GM18868 (cell line): ENCODE results near the gene MTPN.
A peak's percentile ranks its signal among the peaks of the same experiment; 100 is the strongest.

ENCODE experiments used
- ATAC-seq: cut with Tn5 transposase; IDR thresholded peaks from one replicate; pipeline ENCODE4 v1.9.1; 2021; ENCODE audit warnings: mild to moderate bottlenecking, moderate library complexity; ENCODE audit not compliant: unreplicated experiment

Gene MTPN

GRCh38 chr7:135977007-135977741 is at the start of gene MTPN:
TSS of gene MTPN (minus strand) at chr7:135977359. CDS start at chr7:135977100, 259 bp downstream.
- peak; percentile 60 for ATAC-seq

GRCh38 chr7:136026209-136026608 is 49.0 kb upstream of the MTPN start:
- no peak for ATAC-seq

GRCh38 chr7:136023134-136023869 is 46.1 kb upstream of the MTPN start:
- no peak for ATAC-seq

- ATAC-seq, result no peak
These were observed 43.4 kb upstream of the MTPN start for GRCh38 chr7:136020556-136020955.

GRCh38 chr7:136018104-136018503 is 40.9 kb upstream of the MTPN start:
- no peak for ATAC-seq

GRCh38 chr7:136016649-136017395 is 39.7 kb upstream of the MTPN start:
- ATAC-seq, result peak; percentile 79

- ATAC-seq, result no peak
These were observed 38.5 kb upstream of the MTPN start for GRCh38 chr7:136015638-136016037.

- ATAC-seq, result no peak
These were observed 37.5 kb upstream of the MTPN start for GRCh38 chr7:136014659-136015058.

- ATAC-seq, result no peak
These were observed 35.1 kb upstream of the MTPN start for GRCh38 chr7:136012238-136012637.

GRCh38 chr7:136009488-136010079 is 32.4 kb upstream of the MTPN start:
- ATAC-seq, result no peak

- no peak for ATAC-seq
These were observed 29.0 kb upstream of the MTPN start for GRCh38 chr7:136006208-136006607.

GRCh38 chr7:136004083-136004482 is 26.9 kb upstream of the MTPN start:
- no peak for ATAC-seq

- no peak for ATAC-seq
These were observed 25.6 kb upstream of the MTPN start for GRCh38 chr7:136002802-136003201.

- ATAC-seq, result no peak
These were observed 23.2 kb upstream of the MTPN start for GRCh38 chr7:136000288-136000913.

- ATAC-seq, result no peak
These were observed 20.9 kb upstream of the MTPN start for GRCh38 chr7:135998081-135998480.

GRCh38 chr7:135995748-135996147 is 18.6 kb upstream of the MTPN start:
- no peak for ATAC-seq

- no peak for ATAC-seq
These were observed 17.5 kb upstream of the MTPN start for GRCh38 chr7:135994466-135995205.

- peak; percentile 58 for ATAC-seq
These were observed 16.8 kb upstream of the MTPN start for GRCh38 chr7:135993950-135994349.

- no peak for ATAC-seq
These were observed 14.7 kb upstream of the MTPN start for GRCh38 chr7:135991906-135992305.

GRCh38 chr7:135991322-135991721 is 14.2 kb upstream of the MTPN start:
- no peak for ATAC-seq
